KG1 (cell line): ENCODE data around the gene OARD1.
A peak's percentile ranks its signal among the peaks of the same experiment; 100 is the strongest.
"Not testable (repeated sequence)": the region's sequence is repeated elsewhere in the genome, so short reads cannot be mapped to it uniquely, and the experiment has no call there.

Experiments
- DNase-seq: peaks from one replicate; lab custom pipeline; 2025; lab: John Stamatoyannopoulos, UW

Gene OARD1

DNA sequence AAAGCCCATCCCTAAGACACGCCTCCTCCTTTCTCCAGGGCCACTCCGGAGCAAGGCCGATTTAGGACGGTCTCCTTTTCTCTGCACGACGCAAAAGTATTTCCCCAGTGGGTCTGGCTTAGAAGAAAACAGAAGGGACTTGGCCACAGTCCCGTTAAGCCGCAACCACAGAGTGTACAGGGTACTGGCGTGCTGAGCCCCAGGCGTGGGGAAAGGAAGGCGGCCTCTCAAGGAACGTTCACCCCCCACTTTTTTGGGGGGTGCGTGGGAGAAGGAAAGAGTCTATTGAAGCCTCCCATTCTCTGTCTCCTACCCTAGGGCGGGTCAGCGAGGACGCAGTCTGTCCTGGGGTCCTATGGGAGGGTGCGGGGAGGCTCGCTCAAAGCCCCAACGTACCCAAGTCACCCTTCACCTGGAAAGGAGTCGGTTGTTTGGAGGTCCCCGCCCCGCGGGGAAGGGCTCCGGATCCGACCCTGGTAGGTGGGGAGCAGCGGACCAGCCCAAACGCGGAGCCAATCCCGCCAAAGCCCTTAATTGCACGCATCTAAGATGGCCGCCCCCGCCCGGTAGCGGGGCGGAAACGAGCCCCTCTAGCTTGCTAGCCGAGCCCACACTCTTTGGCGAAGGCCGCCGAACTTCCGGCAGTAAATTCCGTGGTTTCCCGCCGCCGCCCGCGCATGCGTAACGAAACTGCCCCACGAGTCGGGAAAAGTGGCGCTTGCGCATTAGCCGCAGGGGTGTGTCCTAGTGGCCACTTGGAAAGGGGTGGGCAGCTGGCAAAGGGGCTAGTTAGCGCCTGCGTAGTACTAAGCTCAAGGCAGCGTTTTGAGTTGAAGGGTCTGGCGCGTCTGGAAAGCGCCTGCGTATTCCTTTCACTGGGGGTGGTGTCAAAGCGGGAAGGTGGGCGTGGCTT, at the start of gene OARD1:
TSS of gene OARD1 (minus strand) at position 434 of the 913 bp plus-strand sequence. CDS start 722 bp downstream, outside the sequence.
- peak; percentile 100 for DNase-seq

GRCh38 chr6:41120058-41120457, 47.9 kb upstream of the OARD1 start:
- no peak for DNase-seq

- no peak for DNase-seq
Observed at GRCh38 chr6:41119508-41119907, 47.4 kb upstream of the OARD1 start.

- not testable (repeated sequence) for DNase-seq
Observed at GRCh38 chr6:41115027-41115426, 42.9 kb upstream of the OARD1 start.

GRCh38 chr6:41111017-41111416, 38.9 kb upstream of the OARD1 start:
- DNase-seq: no peak

- no peak for DNase-seq
Observed at GRCh38 chr6:41103847-41104246, 31.7 kb upstream of the OARD1 start.

GRCh38 chr6:41100871-41101287, 28.7 kb upstream of the OARD1 start:
- no peak for DNase-seq

GRCh38 chr6:41098366-41098765, 26.2 kb upstream of the OARD1 start:
- no peak for DNase-seq

DNA sequence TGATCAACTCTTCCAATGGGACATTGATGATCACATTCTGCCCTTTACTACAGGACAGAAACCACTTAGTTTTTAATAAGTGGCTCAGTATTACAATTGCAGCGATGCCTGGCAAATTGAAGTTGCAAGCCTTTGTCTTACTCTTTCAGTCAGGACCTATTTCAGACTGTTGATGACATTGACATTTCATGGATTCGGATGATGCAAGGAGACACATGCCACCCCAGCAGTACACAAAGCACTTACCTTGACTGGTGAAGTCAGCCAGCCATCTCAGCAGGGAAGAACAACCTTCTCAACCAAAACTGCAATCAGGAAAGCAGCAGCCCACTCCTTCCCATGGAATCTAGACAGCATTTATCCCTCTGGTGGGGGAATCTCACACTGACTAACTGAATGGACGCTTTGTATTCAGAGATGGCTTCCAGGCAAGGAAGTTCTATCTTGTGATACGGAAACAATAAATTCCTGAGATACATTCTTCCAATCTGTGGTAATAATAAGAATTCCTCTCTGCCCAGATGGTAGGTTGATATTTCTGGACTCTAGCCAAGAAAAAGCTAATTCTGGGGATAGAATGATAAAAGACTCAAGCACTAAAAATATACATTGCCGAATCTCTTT, 25.4 kb upstream of the OARD1 start:
- no peak for DNase-seq

DNA sequence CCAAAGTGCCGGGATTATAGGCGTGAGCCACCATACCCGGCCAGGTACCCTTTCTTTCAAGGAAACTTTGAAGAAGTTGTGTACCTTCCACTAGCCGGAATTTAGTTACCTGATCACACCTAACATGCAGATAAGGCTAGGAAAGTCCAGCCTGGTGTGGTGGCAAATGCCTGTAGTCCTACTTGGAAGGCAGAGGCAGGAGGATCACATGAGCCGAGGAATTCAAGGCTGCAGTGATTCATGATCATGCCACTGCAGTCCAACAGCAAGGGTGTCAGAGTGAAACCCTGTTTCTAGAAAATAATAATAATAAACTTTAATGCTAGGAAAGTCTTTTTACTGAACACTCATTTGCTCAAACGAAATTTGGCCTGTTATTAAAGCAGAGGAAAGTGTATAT, 21.6 kb upstream of the OARD1 start:
- no peak for DNase-seq

- no peak for DNase-seq
Observed at GRCh38 chr6:41092421-41093140, 20.4 kb upstream of the OARD1 start.

- DNase-seq: no peak
Observed at GRCh38 chr6:41090841-41091761, 18.9 kb upstream of the OARD1 start.

- no peak for DNase-seq
Observed at GRCh38 chr6:41088451-41088850, 16.3 kb upstream of the OARD1 start.

GRCh38 chr6:41085182-41085581, 13.0 kb upstream of the OARD1 start:
- DNase-seq: no peak

DNA sequence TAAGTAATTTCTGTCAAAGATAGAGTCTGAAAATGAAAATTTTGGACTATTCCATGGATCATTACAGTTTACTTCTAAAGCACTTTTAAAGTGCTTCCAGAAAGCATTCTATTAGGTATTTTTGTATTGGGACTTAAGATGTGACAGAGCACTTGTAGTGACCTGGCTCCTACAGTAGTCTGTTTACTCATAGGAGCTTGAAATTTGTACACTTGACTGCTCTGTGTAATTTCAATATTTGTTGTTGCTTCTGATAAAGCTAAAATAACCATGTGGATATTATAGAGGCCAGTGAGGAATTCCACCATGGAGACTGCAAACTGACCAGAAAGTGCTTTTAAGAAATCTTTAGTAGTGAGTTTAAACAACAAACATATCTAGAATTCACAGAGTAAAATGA, 10.9 kb upstream of the OARD1 start:
- no peak for DNase-seq

DNA sequence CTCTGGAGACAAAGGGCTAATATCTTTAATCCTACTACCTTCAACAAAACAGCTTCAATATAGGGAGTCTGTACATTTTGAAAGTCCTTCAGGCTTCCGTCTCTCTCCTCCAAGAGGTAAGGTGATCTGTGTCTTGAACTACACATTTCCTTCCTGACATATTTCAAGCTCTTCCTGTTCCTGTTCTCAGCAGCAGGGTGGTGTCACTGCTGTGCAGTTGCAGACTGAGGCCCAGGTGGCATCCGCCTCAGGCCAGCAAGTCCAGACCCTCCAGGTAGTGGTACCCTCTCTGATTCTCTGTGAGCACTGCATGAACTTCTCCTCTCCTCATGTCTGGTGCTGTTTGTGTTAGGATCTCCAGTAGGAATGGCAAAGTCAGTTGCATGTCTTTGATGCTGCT, 8.5 kb upstream of the OARD1 start:
- no peak for DNase-seq

DNA sequence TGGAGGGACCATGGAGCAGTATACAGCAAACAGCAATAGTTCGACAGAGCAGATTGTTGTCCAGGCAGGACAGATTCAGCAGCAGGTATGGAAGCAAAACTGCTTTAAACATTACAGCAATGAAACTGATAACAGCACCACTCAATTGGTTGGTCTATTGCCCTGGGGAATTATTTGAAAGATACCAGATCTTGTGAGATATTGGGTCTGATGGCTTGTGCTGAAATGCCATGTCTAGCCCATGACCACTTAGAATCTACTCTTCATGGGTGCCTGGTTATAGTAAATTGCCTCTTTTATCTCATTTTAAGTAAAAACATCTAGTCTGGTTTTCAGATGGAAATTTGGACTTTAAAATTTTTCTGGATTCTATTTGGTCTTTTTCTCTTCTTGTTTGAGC, 6.9 kb upstream of the OARD1 start:
- DNase-seq: no peak

DNA sequence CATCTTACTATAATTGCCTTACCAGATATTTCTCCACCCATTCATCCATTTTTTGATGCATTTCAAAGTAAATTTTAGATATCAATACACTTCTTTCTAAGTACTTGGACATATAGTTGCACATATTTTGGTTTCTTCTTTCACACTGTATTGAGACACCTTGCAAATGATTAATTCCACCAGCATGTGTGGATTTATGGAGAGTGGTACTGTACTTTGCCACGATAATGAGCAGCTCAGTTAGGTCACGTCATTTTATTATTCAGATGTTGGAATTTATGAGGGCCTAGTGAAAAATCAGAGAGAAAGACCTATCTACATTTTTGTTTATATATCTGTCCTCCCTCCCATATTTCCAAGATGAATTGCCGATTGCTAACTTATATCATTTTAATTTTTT, 5.9 kb upstream of the OARD1 start:
- no peak for DNase-seq

- DNase-seq: no peak
Observed at GRCh38 chr6:41077536-41077935, 5.4 kb upstream of the OARD1 start.

- DNase-seq: no peak
Observed at GRCh38 chr6:41075651-41076626, 3.8 kb upstream of the OARD1 start.
